ENCODE data around the gene DST.

DNA sequence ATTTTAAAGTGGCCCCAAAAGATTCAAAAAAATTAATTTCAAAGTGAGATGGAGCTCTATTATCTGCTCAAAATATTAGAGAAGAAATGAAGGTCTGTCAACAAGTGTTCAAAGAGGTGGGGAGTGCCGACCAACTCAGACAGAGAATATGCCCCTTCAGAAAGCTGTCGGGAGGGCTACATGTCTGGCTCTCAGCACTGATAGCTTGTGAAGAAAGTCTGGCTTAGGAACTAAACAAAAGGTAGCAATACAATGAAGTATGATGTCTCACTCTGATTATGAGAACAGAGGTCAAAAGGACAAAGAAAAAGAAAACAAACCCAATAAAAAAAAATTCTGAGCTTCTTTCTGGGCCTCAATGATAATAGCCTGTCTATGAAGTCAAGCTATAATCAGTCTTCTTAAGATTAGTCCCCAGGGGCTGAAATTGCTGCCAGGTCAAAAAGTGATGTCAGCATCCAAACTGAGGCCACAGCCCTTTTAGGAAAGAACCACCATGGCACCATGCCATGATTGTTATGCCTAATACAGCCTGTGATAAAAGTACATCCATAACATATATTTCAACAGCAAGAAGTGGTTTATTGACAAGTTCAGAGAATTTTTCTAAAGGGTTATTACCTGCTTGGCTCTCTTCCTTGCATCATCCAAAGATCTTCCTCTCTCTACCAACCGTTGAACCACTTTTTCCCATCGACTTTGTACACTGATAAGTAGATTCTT is 150.9 kb downstream of the DST start:
- no peak for TF ChIP-seq CTCF (IDR thresholded peaks at IDR 0.05)
- no peak for TF ChIP-seq EZH2 (IDR thresholded peaks at IDR 0.05)
